GM12865 (cell line): ENCODE results near the gene OR9G1.
"Not testable (repeated sequence)": the region's sequence is repeated elsewhere in the genome, so short reads cannot be mapped to it uniquely, and the experiment has no call there.

Experiments used
- DNase-seq: peaks from one replicate; pipeline ENCODE4 v3.0.0; 2010; ENCODE audit warnings: low read depth
- H3K4me3 ChIP-seq: 2 replicates; pipeline ENCODE4 v1.5.1; 2011; ENCODE audit warnings: mild to moderate bottlenecking, low read depth, low read length, control low read depth
- TF ChIP-seq, protein P1 (sequence below): IDR thresholded peaks from 2 replicates; pipeline ENCODE4 v1.5.1; 2011; ENCODE audit warnings: low read length, control low read depth, low read depth, inconsistent platforms; ENCODE audit not compliant: insufficient read depth; ENCODE audit errors: missing control alignments

OR9G1 gene, protein sequence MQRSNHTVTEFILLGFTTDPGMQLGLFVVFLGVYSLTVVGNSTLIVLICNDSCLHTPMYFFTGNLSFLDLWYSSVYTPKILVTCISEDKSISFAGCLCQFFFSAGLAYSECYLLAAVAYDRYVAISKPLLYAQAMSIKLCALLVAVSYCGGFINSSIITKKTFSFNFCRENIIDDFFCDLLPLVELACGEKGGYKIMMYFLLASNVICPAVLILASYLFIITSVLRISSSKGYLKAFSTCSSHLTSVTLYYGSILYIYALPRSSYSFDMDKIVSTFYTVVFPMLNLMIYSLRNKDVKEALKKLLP

DNA sequence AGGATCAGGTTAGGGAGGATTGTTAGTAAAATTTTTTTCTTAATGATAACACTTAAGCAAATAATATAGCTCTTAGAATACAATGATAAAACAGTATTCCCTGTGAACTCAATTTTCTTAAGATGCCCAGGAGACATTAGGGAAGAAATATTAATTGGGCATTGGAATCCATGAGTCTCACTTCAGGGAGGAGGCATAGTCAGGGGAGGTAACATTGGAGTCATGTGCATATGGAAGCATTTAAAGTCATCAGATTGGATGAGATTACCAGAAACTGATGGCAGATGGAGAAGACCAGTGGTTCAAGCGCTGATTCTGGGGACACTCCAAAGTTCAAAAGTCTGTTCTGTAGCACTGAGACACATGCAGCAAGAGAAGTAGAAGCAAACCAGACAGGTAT, at the start of gene OR9G1:
OR9G1 (plus strand) TSS at position 301 of the 400 bp plus-strand sequence. CDS start 1,293 bp downstream, outside the sequence.
- no peak for DNase-seq
- H3K4me3 ChIP-seq, result no peak within 1 kb of the TSS
- TF ChIP-seq, protein P1, sequence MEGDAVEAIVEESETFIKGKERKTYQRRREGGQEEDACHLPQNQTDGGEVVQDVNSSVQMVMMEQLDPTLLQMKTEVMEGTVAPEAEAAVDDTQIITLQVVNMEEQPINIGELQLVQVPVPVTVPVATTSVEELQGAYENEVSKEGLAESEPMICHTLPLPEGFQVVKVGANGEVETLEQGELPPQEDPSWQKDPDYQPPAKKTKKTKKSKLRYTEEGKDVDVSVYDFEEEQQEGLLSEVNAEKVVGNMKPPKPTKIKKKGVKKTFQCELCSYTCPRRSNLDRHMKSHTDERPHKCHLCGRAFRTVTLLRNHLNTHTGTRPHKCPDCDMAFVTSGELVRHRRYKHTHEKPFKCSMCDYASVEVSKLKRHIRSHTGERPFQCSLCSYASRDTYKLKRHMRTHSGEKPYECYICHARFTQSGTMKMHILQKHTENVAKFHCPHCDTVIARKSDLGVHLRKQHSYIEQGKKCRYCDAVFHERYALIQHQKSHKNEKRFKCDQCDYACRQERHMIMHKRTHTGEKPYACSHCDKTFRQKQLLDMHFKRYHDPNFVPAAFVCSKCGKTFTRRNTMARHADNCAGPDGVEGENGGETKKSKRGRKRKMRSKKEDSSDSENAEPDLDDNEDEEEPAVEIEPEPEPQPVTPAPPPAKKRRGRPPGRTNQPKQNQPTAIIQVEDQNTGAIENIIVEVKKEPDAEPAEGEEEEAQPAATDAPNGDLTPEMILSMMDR, result no peak

DNA sequence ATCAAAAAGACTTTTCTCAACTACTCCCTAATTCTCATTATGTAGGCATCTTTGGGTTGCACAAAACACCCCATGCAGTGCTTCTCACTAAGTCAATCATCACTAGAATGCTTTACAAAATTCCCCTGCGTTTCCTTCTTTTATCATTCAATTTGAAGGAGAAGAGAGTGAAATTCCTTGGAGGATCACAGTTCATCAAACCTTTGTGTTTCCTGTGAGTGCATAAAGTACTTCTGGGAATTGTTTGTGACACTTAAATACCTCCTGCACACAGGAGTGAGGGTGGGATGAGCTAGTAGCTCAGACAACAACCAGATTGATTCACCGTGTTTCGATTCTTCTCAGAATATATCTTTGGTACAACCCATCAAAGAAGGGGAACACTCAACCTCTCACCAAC, 39.1 kb upstream of the OR9G1 start:
- TF ChIP-seq, protein P1, result no peak
- no peak overlapping the region for H3K4me3 ChIP-seq
- DNase-seq, result no peak

DNA sequence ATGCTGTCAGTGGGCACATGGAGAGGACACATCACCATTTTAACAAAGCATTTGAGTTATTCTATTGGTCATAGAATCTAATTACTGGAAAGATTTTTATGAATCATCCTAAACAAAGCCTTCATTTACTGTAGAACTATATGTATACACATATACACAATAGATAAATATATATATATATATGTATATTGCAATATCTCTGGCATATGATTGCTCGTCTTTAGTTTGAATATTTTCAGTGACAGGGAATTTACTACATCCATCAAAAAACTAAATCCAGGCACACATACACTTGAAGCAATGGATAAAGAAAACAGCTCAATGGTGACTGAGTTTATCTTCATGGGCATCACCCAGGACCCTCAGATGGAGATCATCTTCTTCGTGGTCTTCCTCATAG, 35.5 kb upstream of the OR9G1 start, which contains the start of gene OR5AR1:
OR5AR1 (plus strand) TSS at position 301 of the 400 bp plus-strand sequence; CDS start at position 301, 0 bp downstream.
- TF ChIP-seq, protein P1, result no peak
- no peak within 1 kb of the TSS for H3K4me3 ChIP-seq
- DNase-seq, result no peak

DNA sequence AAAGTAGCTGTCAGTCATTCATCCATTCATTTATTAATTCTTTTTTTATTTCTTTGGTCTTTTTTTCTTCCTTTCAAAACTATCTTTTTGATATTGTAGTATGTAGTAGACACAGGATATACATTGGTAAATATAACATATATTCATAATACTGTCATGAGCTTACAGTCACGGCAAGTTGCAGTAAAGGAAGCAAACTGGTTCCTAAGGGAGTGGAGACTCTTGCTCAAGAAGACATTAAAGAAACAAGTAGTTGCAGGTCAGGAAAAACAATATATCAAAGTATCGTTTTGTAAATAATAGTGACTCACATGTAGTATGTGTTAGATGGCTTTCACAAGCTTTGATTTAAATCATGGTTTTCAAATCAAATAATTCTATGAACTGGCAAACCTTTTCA, 27.9 kb upstream of the OR9G1 start:
- no peak for DNase-seq
- no peak overlapping the region for H3K4me3 ChIP-seq
- TF ChIP-seq, protein P1, result no peak

DNA sequence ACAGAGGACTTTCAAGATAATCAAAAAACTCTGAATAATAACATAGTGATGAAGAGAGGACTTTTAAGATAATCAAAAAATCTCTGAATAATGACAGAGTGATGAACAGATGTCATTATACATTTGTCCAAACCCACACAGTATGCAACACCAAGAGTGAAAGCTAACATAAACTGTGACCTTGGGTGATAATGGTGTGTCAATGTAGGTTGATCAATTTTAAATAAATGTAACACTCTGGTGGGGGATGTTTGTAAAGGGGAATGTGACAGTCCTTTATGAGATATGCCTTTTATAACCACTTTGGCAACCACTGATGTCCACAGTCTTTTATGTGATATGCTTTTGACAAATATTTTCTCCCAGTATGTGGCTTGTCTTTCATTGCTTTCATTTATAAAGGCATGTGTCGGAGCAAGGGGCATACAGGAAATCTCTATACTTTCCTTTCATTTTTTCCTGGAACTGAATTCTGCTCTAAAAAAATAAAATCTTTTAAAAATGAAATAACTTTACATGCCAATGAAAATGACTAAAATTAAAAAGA, 10.3 kb upstream of the OR9G1 start:
- H3K4me3 ChIP-seq, result no peak overlapping the region
- no peak for DNase-seq
- TF ChIP-seq, protein P1, result no peak

DNA sequence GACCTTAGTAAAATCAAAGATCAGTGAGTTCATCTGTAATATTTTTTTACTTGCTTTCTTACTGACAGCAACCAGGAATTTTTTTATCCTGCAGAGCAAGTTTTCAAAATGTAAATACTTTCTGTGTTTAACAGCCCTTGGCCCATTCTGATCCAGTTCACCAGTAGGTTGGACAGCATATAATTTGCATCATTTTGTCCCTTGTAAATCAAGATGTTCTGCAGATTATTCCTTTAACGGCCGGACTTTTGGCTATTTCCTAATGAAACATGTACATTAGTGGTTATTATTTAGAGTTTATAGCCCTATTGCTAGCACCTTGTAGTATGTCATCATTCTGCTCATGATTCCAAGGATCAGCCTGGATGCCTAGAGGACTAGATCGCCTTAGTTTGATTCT, 7.7 kb upstream of the OR9G1 start:
- not testable (repeated sequence) for DNase-seq

DNA sequence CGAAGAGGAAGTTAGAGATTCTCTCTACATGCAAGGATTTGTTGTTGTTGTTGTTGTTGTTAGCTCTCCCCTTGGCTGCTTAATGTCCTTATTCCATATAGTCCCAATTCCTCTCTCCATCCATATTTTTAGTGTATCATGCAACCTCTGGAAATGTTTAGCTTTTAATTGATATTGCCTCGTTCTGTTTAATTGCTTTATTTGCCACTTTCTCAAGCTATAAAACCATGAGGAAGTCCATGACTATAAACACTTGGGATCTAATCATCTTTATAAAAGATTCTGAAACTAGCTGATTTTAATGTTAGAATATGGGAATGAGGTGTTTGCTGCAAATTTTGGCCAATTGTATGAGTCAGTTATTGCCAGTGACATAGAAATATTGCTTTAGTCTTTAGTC, 5.5 kb upstream of the OR9G1 start:
- no peak overlapping the region for H3K4me3 ChIP-seq
- TF ChIP-seq, protein P1, result no peak
- DNase-seq, result no peak

More for the DNA sequence above, 7.7 kb upstream of the OR9G1 start:
- H3K4me3 ChIP-seq, result not testable (repeated sequence)
